H9 (cell line): ENCODE data around the gene L3MBTL4. TPM values are rescaled to one million over a fixed set of nuclear protein-coding genes. Genes with fewer than 3 reads are reported as not detected.

Experiments
- DNase-seq: peaks from one replicate; pipeline ENCODE4 v3.0.0-alpha.2; 2017
- H2AFZ ChIP-seq: one replicate; pipeline ENCODE4 v1.6.1; 2013; ENCODE audit warnings: mild to moderate bottlenecking, low read length, control low read depth, moderate library complexity
- H2AK5ac ChIP-seq: 2 replicates; pipeline ENCODE4 v1.6.1; 2013; ENCODE audit warnings: low read length, control low read depth, mixed read lengths; ENCODE audit not compliant: insufficient read length
- H2BK120ac ChIP-seq: one replicate; pipeline ENCODE4 v1.6.1; 2013; ENCODE audit warnings: low read depth, mild to moderate bottlenecking, low read length, control low read depth, inconsistent platforms; ENCODE audit not compliant: poor library complexity, severe bottlenecking
- H2BK12ac ChIP-seq: 2 replicates; pipeline ENCODE4 v1.6.1; 2013; ENCODE audit warnings: low read length, control low read depth, mixed read lengths, low read depth; ENCODE audit not compliant: insufficient read length
- H2BK15ac ChIP-seq: 2 replicates; pipeline ENCODE4 v1.6.1; 2013; ENCODE audit warnings: low read depth, low read length, control low read depth
- H2BK20ac ChIP-seq: one replicate; pipeline ENCODE4 v1.6.1; 2013; ENCODE audit warnings: low read depth, mild to moderate bottlenecking, low read length, control low read depth, inconsistent platforms; ENCODE audit not compliant: poor library complexity, severe bottlenecking
- H2BK5ac ChIP-seq: 2 replicates; pipeline ENCODE4 v1.6.1; 2013; ENCODE audit warnings: low read length, control low read depth, mixed read lengths; ENCODE audit not compliant: insufficient read length
- H3K14ac ChIP-seq: 2 replicates; pipeline ENCODE4 v1.6.1; 2013; ENCODE audit warnings: low read length, control low read depth; ENCODE audit not compliant: insufficient read depth
- H3K18ac ChIP-seq: 2 replicates; pipeline ENCODE4 v1.6.1; 2013; ENCODE audit warnings: low read depth, mild to moderate bottlenecking, mixed read lengths, low read length, control low read depth; ENCODE audit not compliant: insufficient read length
- H3K23ac ChIP-seq: 2 replicates; pipeline ENCODE4 v1.6.1; 2013; ENCODE audit warnings: low read length, control low read depth, mixed read lengths, low read depth; ENCODE audit not compliant: insufficient read length
- H3K23me2 ChIP-seq: 2 replicates; pipeline ENCODE4 v1.6.1; 2013; ENCODE audit warnings: low read depth, mild to moderate bottlenecking, mixed read lengths, low read length, control low read depth; ENCODE audit not compliant: insufficient read length, poor library complexity, severe bottlenecking
- H3K27ac ChIP-seq: 2 replicates; pipeline ENCODE4 v1.5.1; 2013; ENCODE audit warnings: low read length, control low read depth, mixed read lengths, low read depth; ENCODE audit not compliant: insufficient read length
- H3K27me3 ChIP-seq: 2 replicates; pipeline ENCODE4 v1.6.1; 2013; ENCODE audit warnings: low read length, control low read depth, inconsistent platforms; ENCODE audit not compliant: insufficient read depth
- H3K4ac ChIP-seq: 2 replicates; pipeline ENCODE4 v1.6.1; 2013; ENCODE audit warnings: low read depth, mild to moderate bottlenecking, control low read depth, inconsistent platforms, low read length, moderate library complexity
- H3K4me1 ChIP-seq: 2 replicates; pipeline ENCODE4 v1.6.1; 2013; ENCODE audit warnings: low read length, control low read depth, inconsistent platforms; ENCODE audit not compliant: insufficient read depth
- H3K4me2 ChIP-seq: 2 replicates; pipeline ENCODE4 v1.6.1; 2013; ENCODE audit warnings: low read length, control low read depth, mixed read lengths; ENCODE audit not compliant: insufficient read length, insufficient read depth
- H3K56ac ChIP-seq: 2 replicates; pipeline ENCODE4 v1.6.1; 2013; ENCODE audit warnings: low read depth, mild to moderate bottlenecking, mixed read lengths, low read length, control low read depth; ENCODE audit not compliant: insufficient read length
- H3K79me1 ChIP-seq: 2 replicates; pipeline ENCODE4 v1.6.1; 2013; ENCODE audit warnings: low read depth, mild to moderate bottlenecking, moderate library complexity, low read length, control low read depth, inconsistent platforms; ENCODE audit not compliant: insufficient read depth, poor library complexity, severe bottlenecking
- H3K79me2 ChIP-seq: 2 replicates; pipeline ENCODE4 v1.6.1; 2013; ENCODE audit warnings: low read length, control low read depth, inconsistent platforms; ENCODE audit not compliant: insufficient read depth
- H3K9ac ChIP-seq: 2 replicates; pipeline ENCODE4 v1.6.1; 2013; ENCODE audit warnings: low read length, control low read depth, mixed read lengths; ENCODE audit not compliant: insufficient read length; ENCODE audit errors: extremely low read depth
- H3K9me3 ChIP-seq: one replicate; pipeline ENCODE4 v1.6.1; 2013; ENCODE audit warnings: low read depth, low read length, inconsistent platforms; ENCODE audit not compliant: control insufficient read depth
- H3T11ph ChIP-seq: one replicate; pipeline ENCODE4 v1.6.1; 2013; ENCODE audit warnings: mild to moderate bottlenecking, low read length, control low read depth, inconsistent platforms
- H4K20me1 ChIP-seq: one replicate; pipeline ENCODE4 v1.6.1; 2013; ENCODE audit not compliant: control insufficient read depth, insufficient read length, insufficient read depth
- H4K5ac ChIP-seq: 2 replicates; pipeline ENCODE4 v1.6.1; 2013; ENCODE audit warnings: low read depth, mild to moderate bottlenecking, mixed read lengths, low read length, control low read depth; ENCODE audit not compliant: insufficient read length
- H4K8ac ChIP-seq: replicated peaks from 2 replicates; pipeline ENCODE4 v1.6.1; 2013; ENCODE audit warnings: low read length, control low read depth, mixed read lengths, low read depth; ENCODE audit not compliant: insufficient read length
- H4K91ac ChIP-seq: 2 replicates; pipeline ENCODE4 v1.6.1; 2013; ENCODE audit warnings: low read depth, mild to moderate bottlenecking, moderate library complexity, mixed read lengths, low read length, control low read depth; ENCODE audit not compliant: insufficient read length
- H3K27ac Mint-ChIP-seq, 3 experiments: 2 replicates in 2 of 3; 3 replicates in 1 of 3; pipeline ENCODE4 v1.8.0; 2020 to 2021; ENCODE audit warnings: mixed read lengths in 3 of 3, mild to moderate bottlenecking in 1 of 3, moderate library complexity in 1 of 3
- H3K27me3 Mint-ChIP-seq: 2 replicates; pipeline ENCODE4 v1.8.0; 2021; ENCODE audit warnings: low read depth, mild to moderate bottlenecking, moderate library complexity, mixed read lengths
- H3K36me3 Mint-ChIP-seq, 3 experiments: 2 replicates in 2 of 3; 3 replicates in 1 of 3; pipeline ENCODE4 v1.8.0; 2020 to 2021; ENCODE audit warnings: low read depth in 3 of 3, mixed read lengths in 3 of 3; ENCODE audit not compliant: insufficient read depth in 1 of 3
- H3K4me1 Mint-ChIP-seq, 2 experiments: 2 replicates each; pipeline ENCODE4 v1.8.0; 2020; ENCODE audit warnings: mixed read lengths in 2 of 2
- H3K4me3 Mint-ChIP-seq, 2 experiments: 2 replicates in 1 of 2; 3 replicates in 1 of 2; pipeline ENCODE4 v1.8.0; 2020 to 2021; ENCODE audit warnings: mild to moderate bottlenecking in 2 of 2, mixed read lengths in 2 of 2, moderate library complexity in 1 of 2
- H3K9me3 Mint-ChIP-seq, 2 experiments: 2 replicates in 1 of 2; 3 replicates in 1 of 2; pipeline ENCODE4 v1.8.0; 2020; ENCODE audit warnings: mild to moderate bottlenecking in 2 of 2, mixed read lengths in 2 of 2, moderate library complexity in 1 of 2
- CTCF ChIP-seq: fragments of 200-600 bp; sonication (generic); conservative IDR thresholded peaks from 3 replicates; pipeline ENCODE4 v1.8.0; 2021; ENCODE audit warnings: antibody characterized with exemption, mild to moderate bottlenecking
- total RNA-seq: library from RNA; stranded (reverse); gene quantifications from 2 replicates; pipeline ENCODE4 v1.2.1, GENCODE V29; 2021

L3MBTL4 gene
- total RNA-seq, 1 experiment from 2014 or later: 1.9 TPM

DNA sequence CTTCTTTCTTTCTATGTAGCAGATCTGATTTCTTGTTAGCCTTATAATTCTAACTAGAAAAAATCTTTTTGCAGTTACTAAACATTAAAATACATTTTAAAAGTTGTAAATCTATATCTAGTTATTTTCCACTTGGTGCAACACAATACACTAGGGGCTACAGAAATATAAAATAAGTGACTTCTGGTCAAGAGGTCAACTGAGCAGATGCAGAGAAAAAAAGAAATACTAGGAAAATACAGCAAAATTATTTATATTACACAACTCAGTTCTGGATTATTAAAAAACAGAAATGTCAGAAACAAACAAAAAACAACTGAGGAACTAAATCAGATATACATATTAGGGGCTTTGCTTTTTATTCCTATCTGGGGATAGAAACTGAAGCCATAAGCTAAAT, 83.9 kb downstream of the L3MBTL4 start:
- Histone ChIP-seq H2BK15ac (no peak overlapping the region), H3K4me2 (no peak overlapping the region), H3K4ac (no peak overlapping the region), H3K18ac (no peak overlapping the region), H3K56ac (no peak overlapping the region), H3K23me2 (no peaks in the 10 kb centered on the region), H2AFZ (no peak overlapping the region), H2AK5ac (no peak overlapping the region), H3K4me1 (no peaks in the 10 kb centered on the region), H2BK120ac (no peak overlapping the region), H3K27ac (no peak overlapping the region), H4K91ac (no peak overlapping the region), H2BK5ac (no peak overlapping the region), H3K79me2 (no peaks in the 10 kb centered on the region), H2BK20ac (no peak overlapping the region), H3K9me3 (no peaks in the 10 kb centered on the region), H4K5ac (no peak overlapping the region), H3K79me1 (no peaks in the 10 kb centered on the region), H3K23ac (no peak overlapping the region), H3K27me3 (no peaks in the 10 kb centered on the region), H3K9ac (no peak overlapping the region), H4K20me1 (no peaks in the 10 kb centered on the region), H3K14ac (no peak overlapping the region), H4K8ac (no peak overlapping the region), H3T11ph (no peak overlapping the region), H2BK12ac (no peak overlapping the region)
- Mint-ChIP-seq H3K36me3 (no peaks in the 10 kb centered on the region), H3K27me3 (no peaks in the 10 kb centered on the region), H3K9me3 (peaks cover 0 to 2% of the 10 kb centered on the region in 2 experiments; a peak in 2 of 5 replicates), H3K27ac (no peak overlapping the region), H3K4me3 (no peak overlapping the region), H3K4me1 (no peaks in the 10 kb centered on the region)
- TF ChIP-seq CTCF: no peak
- no peak for DNase-seq
